ENCODE results near the gene TAGAP.

Gene TAGAP

GRCh38 chr6:159044899-159045727 lies at the start of gene TAGAP:
TAGAP (minus strand) TSS chr6:159044991; CDS start chr6:159044146, 845 bp downstream.
- peak; percentile 74 for DNase-seq (ENCODE audit: low read depth, low spot score)

GRCh38 chr6:159093609-159094443 lies 49.0 kb upstream of the TAGAP start:
- DNase-seq (ENCODE audit: low read depth, low spot score), result no peak

GRCh38 chr6:159092631-159093030 lies 47.8 kb upstream of the TAGAP start:
- no peak for DNase-seq (ENCODE audit: low read depth, low spot score)

- no peak for DNase-seq (ENCODE audit: low read depth, low spot score)
These were observed 46.0 kb upstream of the TAGAP start for GRCh38 chr6:159090530-159091480.

- no peak for DNase-seq (ENCODE audit: low read depth, low spot score)
These were observed 45.1 kb upstream of the TAGAP start for GRCh38 chr6:159089909-159090308.

- DNase-seq (ENCODE audit: low read depth, low spot score), result no peak
These were observed 44.7 kb upstream of the TAGAP start for GRCh38 chr6:159089443-159089842.

GRCh38 chr6:159086033-159086618 lies 41.3 kb upstream of the TAGAP start:
- DNase-seq (ENCODE audit: low read depth, low spot score), result no peak

GRCh38 chr6:159085396-159085895 lies 40.7 kb upstream of the TAGAP start:
- DNase-seq (ENCODE audit: low read depth, low spot score), result no peak

GRCh38 chr6:159084493-159085091 lies 39.8 kb upstream of the TAGAP start:
- no peak for DNase-seq (ENCODE audit: low read depth, low spot score)

GRCh38 chr6:159083146-159083545 lies 38.4 kb upstream of the TAGAP start:
- DNase-seq (ENCODE audit: low read depth, low spot score), result no peak

GRCh38 chr6:159082039-159082815 lies 37.4 kb upstream of the TAGAP start:
- no peak for DNase-seq (ENCODE audit: low read depth, low spot score)

GRCh38 chr6:159080217-159080976 lies 35.6 kb upstream of the TAGAP start:
- DNase-seq (ENCODE audit: low read depth, low spot score), result no peak

GRCh38 chr6:159079367-159079766 lies 34.6 kb upstream of the TAGAP start:
- no peak for DNase-seq (ENCODE audit: low read depth, low spot score)

GRCh38 chr6:159077123-159077522 lies 32.3 kb upstream of the TAGAP start:
- DNase-seq (ENCODE audit: low read depth, low spot score), result peak; percentile 51

GRCh38 chr6:159075506-159076228 lies 30.9 kb upstream of the TAGAP start:
- DNase-seq (ENCODE audit: low read depth, low spot score), result no peak

- no peak for DNase-seq (ENCODE audit: low read depth, low spot score)
These were observed 30.1 kb upstream of the TAGAP start for GRCh38 chr6:159074876-159075275.

GRCh38 chr6:159074120-159074684 lies 29.4 kb upstream of the TAGAP start:
- no peak for DNase-seq (ENCODE audit: low read depth, low spot score)

Measured in activated naive CD8-positive, alpha-beta T cell treated with anti-CD3 and anti-CD28 coated beads, Interleukin-2, amount 50 U/mL, for 16 hours (primary cell).